OCI-LY1 (cell line): ENCODE results near the gene ACTL8.

Experiments used
- EZH2 ChIP-seq: fragments of 200-600 bp; sonication (generic), shearing (Covaris generic); IDR thresholded peaks from 2 replicates; pipeline ENCODE4 v1.8.0; 2017; ENCODE audit warnings: borderline replicate concordance, mixed run types, mild to moderate bottlenecking, antibody characterized with exemption, low read length, moderate library complexity, mixed read lengths
- TF ChIP-seq, protein P1 (sequence below): fragments of 200-600 bp; sonication (generic), shearing (Covaris generic); IDR thresholded peaks from 2 replicates; pipeline ENCODE4 v1.5.1; 2017; ENCODE audit warnings: mild to moderate bottlenecking, antibody characterized with exemption, low read length, moderate library complexity, mixed read lengths

DNA sequence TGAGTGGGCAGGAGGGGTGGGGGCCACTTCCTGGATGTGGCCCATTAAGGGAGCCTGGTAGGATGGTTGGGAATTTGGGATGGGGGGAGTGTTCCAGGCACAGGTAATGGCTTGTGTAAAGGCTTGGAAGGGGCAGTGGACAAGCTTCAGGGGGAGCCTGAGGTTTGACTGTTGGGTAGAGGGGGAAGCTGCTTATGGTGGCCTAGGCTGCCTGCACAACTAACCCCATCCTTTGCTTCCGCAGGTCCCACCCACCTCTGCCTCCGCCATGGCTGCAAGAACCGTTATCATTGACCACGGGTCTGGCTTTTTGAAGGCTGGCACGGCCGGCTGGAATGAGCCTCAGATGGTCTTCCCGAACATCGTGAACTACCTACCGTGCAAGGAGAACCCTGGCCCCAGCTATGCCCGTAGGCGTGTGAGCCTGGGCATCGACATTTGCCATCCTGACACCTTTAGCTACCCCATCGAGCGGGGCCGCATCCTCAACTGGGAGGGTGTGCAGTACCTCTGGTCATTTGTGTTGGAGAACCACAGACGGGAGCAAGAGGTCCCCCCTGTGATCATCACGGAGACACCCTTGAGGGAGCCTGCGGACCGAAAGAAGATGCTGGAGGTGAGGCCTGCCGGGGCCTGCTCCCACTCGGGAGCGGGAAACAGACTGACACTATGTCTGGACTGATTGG, 67.8 kb downstream of the ACTL8 start:
- TF ChIP-seq EZH2 = no peak
- TF ChIP-seq, protein P1, sequence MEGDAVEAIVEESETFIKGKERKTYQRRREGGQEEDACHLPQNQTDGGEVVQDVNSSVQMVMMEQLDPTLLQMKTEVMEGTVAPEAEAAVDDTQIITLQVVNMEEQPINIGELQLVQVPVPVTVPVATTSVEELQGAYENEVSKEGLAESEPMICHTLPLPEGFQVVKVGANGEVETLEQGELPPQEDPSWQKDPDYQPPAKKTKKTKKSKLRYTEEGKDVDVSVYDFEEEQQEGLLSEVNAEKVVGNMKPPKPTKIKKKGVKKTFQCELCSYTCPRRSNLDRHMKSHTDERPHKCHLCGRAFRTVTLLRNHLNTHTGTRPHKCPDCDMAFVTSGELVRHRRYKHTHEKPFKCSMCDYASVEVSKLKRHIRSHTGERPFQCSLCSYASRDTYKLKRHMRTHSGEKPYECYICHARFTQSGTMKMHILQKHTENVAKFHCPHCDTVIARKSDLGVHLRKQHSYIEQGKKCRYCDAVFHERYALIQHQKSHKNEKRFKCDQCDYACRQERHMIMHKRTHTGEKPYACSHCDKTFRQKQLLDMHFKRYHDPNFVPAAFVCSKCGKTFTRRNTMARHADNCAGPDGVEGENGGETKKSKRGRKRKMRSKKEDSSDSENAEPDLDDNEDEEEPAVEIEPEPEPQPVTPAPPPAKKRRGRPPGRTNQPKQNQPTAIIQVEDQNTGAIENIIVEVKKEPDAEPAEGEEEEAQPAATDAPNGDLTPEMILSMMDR = no peak
